ENCODE data around the gene PNPLA1.

The PNPLA1 gene

DNA sequence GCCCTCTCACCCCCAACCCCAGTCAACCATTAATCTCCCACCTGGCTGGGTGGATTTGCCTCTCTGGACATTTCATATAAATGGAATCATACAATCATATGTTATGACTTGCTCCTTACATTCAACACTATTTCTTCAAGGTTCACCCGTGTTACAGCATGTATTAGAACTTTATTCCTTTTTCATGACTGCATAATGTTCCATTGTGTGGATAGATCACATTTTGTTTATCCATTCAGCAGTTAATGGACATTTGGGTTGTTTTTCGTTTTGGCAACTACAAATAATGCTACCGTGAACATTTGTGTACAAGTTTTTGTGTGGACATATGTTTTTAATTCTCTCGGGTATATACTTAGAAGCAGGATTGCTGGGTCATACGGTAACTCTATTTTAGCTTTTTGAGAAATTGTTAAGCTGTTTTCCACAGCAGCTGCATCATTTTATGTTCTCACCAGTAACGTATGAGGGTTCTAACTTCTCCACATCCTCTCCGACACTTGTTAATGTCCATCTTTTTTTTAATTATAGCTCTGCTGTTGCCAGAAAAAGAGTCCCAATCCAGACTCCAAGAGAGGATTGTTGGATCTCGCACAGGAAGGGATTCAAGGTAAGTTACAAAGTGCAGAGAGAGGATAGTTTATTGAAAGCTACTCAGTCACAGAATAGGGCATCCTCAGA, 82.8 kb downstream of the PNPLA1 start:
- Histone ChIP-seq H3K9me3 (ENCODE audit: control insufficient read depth, insufficient read depth, low read length) (no peaks in the 10 kb centered on the region), H3K9ac (ENCODE audit: low read depth, low read length) (no peak overlapping the region), H3K4me1 (ENCODE audit: insufficient read depth, low read length) (no peaks in the 10 kb centered on the region), H3K36me3 (ENCODE audit: insufficient read depth, low read length) (no peaks in the 10 kb centered on the region)

DNA sequence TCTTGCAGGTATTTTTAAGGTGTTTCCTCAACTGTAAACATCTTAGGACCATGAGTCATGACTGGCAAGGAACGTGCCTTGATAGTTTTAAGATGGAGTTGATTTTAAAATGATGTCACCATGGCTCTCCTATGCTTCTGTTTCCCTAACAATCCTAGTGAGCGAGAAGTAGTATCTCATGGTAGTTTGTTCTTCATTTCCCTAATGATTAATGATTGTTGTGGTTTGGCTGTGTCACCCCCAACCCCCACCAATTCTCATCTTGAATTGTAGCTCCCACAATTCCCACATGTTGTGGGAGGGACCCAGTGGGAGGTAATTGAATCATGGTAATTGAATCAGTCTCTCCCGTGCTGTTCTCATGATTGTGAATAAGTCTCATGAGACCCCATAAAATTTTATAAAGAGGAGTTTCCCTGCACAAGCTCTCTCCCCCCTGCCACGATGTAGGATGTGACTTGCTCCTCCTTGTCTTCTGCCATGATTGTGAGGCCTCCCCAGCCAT, 83.6 kb downstream of the PNPLA1 start:
- no peak overlapping the region for H3K9ac ChIP-seq (ENCODE audit: low read depth, low read length)
- H3K36me3 ChIP-seq (ENCODE audit: insufficient read depth, low read length): no peaks in the 10 kb centered on the region
- no peaks in the 10 kb centered on the region for H3K9me3 ChIP-seq (ENCODE audit: control insufficient read depth, insufficient read depth, low read length)
- no peaks in the 10 kb centered on the region for H3K4me1 ChIP-seq (ENCODE audit: insufficient read depth, low read length)

DNA sequence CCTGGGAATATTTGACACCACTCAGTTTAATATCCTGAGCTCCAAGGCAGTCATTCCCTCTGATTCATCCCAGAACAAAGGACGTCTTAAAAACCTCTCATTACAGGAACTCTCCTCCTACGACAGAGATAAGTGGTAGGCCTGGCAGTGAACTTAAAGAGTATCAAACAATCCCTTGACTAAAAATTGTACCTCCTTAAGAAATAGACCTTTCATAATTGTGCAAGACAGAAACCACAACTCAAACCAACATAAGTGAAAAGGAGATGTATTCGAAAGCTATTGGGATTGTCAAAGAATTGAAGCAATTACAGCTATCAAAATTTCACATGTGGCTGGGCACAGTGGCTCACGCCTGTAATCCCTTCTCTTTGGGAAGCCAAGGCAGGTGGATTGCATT, 86.0 kb downstream of the PNPLA1 start:
- no peaks in the 10 kb centered on the region for H3K4me1 ChIP-seq (ENCODE audit: insufficient read depth, low read length)
- H3K36me3 ChIP-seq (ENCODE audit: insufficient read depth, low read length): no peaks in the 10 kb centered on the region
- no peak overlapping the region for H3K9ac ChIP-seq (ENCODE audit: low read depth, low read length)
- H3K9me3 ChIP-seq (ENCODE audit: control insufficient read depth, insufficient read depth, low read length): no peaks in the 10 kb centered on the region

DNA sequence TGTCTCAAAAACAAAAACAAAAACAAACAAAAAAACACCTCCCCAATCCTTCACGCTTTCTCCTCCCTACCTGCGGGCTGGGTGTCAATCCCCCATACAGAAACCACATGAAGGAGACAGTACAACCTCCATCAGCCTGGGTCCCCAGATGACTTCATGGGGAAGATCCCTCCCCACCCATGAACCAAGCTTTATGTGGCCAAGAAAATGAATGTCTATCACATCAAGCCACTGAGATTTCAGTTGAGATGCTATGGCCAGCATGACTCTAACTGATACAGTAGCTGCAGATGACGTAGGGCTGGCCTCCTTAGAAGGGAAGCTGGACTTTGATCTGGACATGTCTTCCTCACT, 88.0 kb downstream of the PNPLA1 start:
- H3K9ac ChIP-seq (ENCODE audit: low read depth, low read length): no peak overlapping the region
- H3K36me3 ChIP-seq (ENCODE audit: insufficient read depth, low read length): no peaks in the 10 kb centered on the region
- H3K4me1 ChIP-seq (ENCODE audit: insufficient read depth, low read length): no peaks in the 10 kb centered on the region
- no peaks in the 10 kb centered on the region for H3K9me3 ChIP-seq (ENCODE audit: control insufficient read depth, insufficient read depth, low read length)

Data from ES-I3 (cell line).